NAMALWA (cell line): ENCODE results near the gene ARID3C.
"Not testable (repeated sequence)": the region's sequence is repeated elsewhere in the genome, so short reads cannot be mapped to it uniquely, and the experiment has no call there.

ENCODE experiments used
- DNase-seq: peaks from one replicate; pipeline ENCODE4 v3.0.0-alpha.2; 2015; ENCODE audit warnings: low spot score

Gene ARID3C

GRCh38 chr9:34651876-34652601 lies 23.2 kb upstream of the ARID3C start, which contains the start of gene IL11RA:
TSS of gene IL11RA (plus strand) at chr9:34652185. CDS start at chr9:34655218, 3,033 bp downstream.
- DNase-seq = no peak

DNA sequence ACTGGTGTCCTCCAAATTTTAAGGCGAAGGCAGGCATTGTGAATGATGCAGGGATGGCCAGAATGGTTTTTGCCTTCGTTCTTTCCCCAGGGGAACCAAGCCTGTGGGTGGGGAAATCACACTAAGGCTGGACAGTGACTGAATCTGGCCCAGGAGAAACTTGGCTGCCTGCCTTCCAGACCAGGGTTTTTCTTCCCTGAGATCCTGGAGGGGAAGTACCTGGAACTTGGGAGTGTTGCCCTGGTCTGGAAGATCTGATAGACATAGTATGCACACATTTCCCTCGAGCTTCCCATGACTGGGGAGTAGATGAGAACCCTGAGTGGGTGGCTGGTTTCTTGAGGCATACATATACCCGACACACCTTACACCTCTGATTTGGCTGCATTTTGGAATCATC lies 22.5 kb upstream of the ARID3C start:
- no peak for DNase-seq

- no peak for DNase-seq
These were observed 21.9 kb upstream of the ARID3C start for GRCh38 chr9:34650816-34651215.

DNA sequence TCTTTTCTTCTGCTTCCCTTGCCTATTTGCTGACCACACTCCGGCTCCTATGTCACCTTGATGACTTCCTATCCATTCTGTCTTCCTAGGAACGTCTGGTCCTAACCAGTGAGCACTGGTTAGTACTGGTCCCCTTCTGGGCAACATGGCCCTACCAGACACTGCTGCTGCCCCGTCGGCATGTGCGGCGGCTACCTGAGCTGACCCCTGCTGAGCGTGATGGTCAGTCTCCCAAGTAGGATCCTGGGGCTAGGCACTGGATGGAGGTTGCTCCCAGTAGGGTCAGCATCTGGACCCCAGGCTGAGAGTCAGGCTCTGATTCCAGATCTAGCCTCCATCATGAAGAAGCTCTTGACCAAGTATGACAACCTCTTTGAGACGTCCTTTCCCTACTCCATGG lies 19.8 kb upstream of the ARID3C start:
- DNase-seq = no peak

- DNase-seq = no peak
These were observed 18.8 kb upstream of the ARID3C start for GRCh38 chr9:34647651-34648050.

DNA sequence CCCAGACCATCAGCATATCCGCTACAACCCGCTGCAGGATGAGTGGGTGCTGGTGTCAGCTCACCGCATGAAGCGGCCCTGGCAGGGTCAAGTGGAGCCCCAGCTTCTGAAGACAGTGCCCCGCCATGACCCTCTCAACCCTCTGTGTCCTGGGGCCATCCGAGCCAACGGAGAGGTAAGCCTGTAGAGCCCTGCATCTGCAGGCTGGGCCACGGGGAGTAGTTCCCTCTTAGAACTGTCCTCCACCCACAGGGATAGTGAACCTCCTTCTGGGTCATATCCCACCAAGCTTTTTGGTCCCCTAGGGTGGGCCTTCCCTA lies 18.2 kb upstream of the ARID3C start:
- DNase-seq = no peak

GRCh38 chr9:34646211-34647083 lies 17.6 kb upstream of the ARID3C start, which contains the start of gene GALT:
TSS of gene GALT (plus strand) at chr9:34646675. CDS start at chr9:34646705, 30 bp downstream.
- peak; percentile 95 for DNase-seq

- DNase-seq = no peak
These were observed 16.0 kb upstream of the ARID3C start for GRCh38 chr9:34644766-34645314.

- DNase-seq = no peak
These were observed 13.8 kb upstream of the ARID3C start for GRCh38 chr9:34642679-34643078.

DNA sequence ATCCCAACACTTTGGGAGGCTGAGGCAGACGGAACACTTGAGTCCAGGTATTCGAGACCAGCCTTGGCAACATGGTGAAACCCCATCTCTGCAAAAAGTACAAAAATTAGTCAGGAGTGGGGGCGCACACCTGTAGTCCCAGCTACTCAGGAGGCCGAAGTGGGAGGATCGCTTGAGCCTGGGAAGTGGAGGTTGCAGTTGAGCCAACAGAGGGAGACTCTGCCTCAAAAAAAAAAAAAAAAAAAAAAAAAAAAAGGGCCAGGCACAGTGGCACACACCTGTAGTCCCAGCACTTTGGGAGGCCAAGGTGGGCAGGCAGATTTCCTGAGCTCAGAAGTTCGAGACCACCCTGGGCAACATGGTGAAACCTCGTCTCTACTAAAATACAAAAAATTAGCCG lies 10.5 kb upstream of the ARID3C start:
- DNase-seq = not testable (repeated sequence)

GRCh38 chr9:34638138-34638445 lies 9.2 kb upstream of the ARID3C start:
- DNase-seq = no peak

DNA sequence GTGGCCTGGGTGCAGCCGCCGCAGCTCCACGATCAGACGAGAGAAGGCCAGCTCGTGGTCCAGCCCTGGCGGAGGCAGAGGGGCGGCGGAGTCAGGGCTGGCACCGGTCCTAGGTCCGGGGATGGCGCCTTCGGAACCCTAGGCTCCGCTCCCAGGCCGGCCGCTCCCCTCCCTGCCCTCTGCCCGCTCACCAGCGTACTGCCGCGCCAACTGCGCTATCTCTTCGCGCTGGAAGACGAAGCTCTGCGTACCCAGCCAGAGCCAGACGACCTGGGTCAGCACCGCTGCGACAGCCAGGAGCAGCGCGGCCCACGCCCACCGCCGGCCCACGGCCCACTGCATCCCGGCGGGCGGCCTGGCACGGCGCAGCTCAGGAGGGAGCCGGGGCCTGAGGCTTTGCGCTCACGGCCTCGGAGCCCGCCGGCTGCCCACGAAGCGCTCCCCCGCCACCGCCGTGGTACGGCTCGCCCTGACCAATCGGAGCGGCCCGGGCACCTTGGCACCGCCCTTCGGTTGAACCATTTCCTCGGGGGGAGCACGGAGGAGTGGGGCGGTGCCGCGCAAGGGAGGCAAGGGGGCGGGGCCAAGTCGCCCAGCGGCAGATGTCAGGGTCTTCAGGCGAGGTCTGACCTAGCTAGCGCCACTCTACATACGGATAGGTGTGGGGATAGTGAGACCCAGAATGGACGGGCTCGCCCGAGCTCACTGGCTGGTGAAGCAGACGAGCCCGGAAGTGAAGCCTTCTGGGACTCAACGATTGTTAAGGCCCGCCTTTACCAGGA lies 8.7 kb upstream of the ARID3C start, which contains the start of gene SIGMAR1:
TSS of gene SIGMAR1 (minus strand) at position 432 of the 782 bp plus-strand sequence. CDS start at position 342, 90 bp downstream.
- DNase-seq = peak; percentile 96

GRCh38 chr9:34636791-34637355 lies 8.0 kb upstream of the ARID3C start:
- DNase-seq = peak; percentile 54

DNA sequence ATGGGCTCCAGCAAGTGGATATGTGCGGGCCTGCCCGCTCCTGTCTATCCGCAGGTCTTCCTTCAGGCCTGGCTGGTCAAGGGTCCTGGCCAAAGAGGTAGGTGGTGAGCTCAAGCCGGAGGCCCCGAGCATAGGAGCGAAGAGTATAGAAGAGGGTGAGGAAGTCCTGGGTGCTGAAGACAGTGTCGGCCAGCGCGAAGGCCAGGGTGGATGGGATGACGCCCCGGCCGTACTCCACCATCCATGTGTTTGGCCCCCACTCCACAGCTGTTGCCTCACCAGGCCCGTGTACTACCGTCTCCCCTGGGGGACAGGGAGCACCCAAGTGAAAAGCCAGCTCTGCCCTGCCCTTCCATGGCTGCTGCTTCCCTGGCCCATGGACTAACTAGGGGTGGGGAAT lies 6.7 kb upstream of the ARID3C start:
- DNase-seq = no peak

DNA sequence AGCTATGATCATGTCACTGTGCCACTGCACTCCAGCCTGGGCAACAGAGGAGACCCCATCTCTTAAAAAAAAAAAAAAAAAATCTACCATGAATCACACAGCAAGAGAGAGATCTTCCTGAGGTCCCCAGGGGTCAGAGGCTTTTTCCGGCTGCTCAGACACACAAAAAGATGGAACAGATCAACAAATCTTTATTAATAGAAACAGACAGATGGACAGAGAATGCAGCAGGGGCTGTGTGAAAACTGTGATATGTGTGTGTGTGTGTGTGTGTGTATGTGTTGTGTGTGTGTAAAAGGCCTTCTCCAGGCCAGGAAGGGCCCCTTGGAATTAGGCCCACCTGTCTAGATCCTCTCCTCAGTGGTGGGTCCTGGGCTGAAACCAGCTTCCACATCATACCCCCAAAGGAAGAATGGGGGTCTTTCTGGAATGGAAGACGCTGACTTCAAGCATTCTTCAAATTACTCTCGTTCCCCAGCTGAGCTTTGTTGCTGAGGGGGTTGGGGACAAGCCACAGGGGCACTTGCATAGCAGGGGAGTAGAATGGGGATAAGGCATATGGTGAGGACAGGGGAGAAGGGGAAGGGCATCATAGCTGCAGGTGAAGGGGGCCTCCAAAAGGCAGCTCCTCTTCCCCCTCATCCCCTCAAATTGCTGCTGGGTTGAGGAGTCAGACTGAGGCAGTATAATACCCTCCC lies 5.8 kb upstream of the ARID3C start:
- no peak for DNase-seq

DNA sequence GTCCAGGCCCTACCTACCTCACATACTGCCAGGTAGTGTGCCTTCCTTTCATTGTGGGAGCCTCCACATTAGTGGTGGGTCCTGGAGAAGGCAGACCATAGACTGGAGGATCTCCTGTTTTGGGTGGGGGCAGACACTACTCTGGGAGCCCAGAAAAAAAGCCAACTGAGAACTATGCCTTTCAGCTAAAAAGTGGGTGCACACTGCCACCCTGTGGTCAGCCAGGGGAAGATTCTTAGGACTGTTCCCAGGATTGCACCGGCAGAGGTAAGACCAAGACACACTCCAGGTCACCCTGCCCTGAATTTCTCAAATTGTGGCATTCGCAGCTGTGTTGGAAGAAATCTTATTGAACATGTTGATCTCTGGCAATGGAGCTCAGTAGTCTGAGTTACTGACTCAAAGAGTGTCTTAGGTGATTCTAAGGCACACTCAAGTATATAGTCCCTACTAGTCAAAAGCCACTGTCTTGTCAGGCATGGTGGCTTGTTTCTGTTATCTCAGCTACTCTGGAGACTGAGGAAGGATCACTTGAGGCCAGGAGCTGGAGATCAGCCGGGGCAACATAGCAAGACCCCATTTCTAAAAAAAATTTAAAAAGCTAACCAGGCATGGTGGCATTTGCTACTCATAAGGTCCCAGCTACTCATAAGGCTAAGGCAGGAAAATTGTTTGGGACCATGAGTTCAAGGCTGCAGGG lies 5.1 kb upstream of the ARID3C start:
- peak; percentile 83 for DNase-seq

GRCh38 chr9:34633166-34633565 lies 4.3 kb upstream of the ARID3C start:
- DNase-seq = no peak

GRCh38 chr9:34630402-34631154 lies 1.7 kb upstream of the ARID3C start:
- no peak for DNase-seq

DNA sequence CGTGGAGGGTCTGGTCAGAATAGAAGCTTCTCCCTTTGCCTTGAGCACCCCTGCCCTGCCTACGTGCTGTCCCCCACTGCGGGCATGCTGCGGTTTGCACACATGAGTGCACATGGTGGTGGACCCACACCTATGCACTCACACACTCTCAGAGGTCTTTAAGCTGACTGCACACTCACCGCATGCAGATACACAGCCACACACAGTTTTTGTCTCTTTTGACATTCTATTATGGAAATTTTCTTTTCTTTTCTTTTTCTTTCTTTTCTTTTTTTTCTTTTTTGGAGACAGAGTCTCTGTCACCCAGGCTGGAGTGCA lies 584 bp upstream of the ARID3C start:
- no peak for DNase-seq
